ENCODE data around the gene MTHFD1.

MTHFD1 gene

GRCh38 chr14:64454671-64455070 lies 66.5 kb downstream of the MTHFD1 start:
- no peak for DNase-seq

- DNase-seq: no peak
These were observed 71.4 kb downstream of the MTHFD1 start for GRCh38 chr14:64459405-64460136.

DNA sequence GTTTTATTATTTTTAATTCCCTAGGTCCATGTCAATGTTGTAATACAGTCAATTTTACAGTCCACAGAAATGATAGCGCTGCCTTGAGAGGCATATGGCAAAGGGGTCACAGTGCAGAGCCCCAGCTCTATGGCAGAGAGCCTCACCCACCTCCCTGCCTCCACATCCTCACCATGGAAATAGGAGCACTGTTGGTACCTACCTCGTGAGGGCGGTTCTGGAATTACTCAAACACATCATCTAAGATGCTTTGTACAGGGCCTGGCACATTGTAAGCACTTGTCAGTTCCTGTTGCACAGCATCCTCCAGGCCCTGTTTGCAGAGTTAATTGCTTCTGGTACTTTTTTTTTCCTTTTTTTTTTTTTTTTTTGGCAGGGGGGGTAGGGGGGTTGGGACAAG lies 73.1 kb downstream of the MTHFD1 start:
- DNase-seq: no peak

- DNase-seq: no peak
These were observed 75.0 kb downstream of the MTHFD1 start for GRCh38 chr14:64463195-64463594.

GRCh38 chr14:64463873-64464272 lies 75.7 kb downstream of the MTHFD1 start:
- no peak for DNase-seq

DNA sequence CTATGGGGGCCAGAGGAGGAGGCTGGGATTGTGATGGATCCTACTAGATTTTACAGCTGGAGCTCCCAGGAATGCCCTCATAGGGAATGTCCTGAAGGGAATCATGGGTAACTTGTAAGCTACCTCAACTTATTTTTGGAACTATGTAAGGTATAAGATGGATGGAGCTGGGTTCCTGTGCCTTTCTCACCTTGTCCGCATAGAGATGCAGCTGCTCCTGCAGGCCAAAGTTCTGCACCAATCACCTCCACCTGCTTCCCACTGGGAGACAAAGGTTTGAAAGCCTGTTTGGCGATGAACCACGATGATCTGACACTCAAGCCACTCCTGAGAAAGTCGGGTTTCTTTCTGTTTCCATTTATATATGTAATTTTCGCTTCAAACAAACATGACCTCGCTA lies 76.5 kb downstream of the MTHFD1 start:
- DNase-seq: peak; percentile 51

- DNase-seq: peak; percentile 72
These were observed 77.2 kb downstream of the MTHFD1 start, which contains the start of gene AKAP5 for GRCh38 chr14:64465191-64465822. TSS of gene AKAP5 (plus strand) at chr14:64465499. CDS start at chr14:64468395, 2,896 bp downstream.

- no peak for DNase-seq
These were observed 77.8 kb downstream of the MTHFD1 start for GRCh38 chr14:64465831-64466554.

- no peak for DNase-seq
These were observed 78.9 kb downstream of the MTHFD1 start for GRCh38 chr14:64467101-64467500.

GRCh38 chr14:64467566-64467965 lies 79.4 kb downstream of the MTHFD1 start:
- DNase-seq: no peak

GRCh38 chr14:64468451-64468850 lies 80.3 kb downstream of the MTHFD1 start:
- DNase-seq: no peak

DNA sequence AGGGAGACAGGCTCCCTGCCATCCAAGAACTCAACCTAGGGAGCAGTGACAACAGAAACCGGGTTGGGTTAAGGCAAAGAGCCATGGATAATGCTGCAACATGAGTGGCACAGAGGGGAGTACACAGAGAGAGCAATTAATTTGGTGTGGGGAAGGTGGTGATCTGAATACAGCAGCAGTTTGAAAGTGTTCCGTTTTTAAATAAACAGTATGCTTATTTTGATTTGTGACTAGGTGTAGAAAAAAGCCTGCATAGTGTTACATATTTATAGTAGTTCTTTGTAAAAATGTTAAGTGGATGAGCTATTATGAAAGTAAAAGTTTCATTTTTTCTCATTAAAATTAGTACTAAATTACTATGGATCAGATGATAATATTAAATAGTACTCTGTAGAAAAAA lies 85.9 kb downstream of the MTHFD1 start:
- DNase-seq: no peak

DNA sequence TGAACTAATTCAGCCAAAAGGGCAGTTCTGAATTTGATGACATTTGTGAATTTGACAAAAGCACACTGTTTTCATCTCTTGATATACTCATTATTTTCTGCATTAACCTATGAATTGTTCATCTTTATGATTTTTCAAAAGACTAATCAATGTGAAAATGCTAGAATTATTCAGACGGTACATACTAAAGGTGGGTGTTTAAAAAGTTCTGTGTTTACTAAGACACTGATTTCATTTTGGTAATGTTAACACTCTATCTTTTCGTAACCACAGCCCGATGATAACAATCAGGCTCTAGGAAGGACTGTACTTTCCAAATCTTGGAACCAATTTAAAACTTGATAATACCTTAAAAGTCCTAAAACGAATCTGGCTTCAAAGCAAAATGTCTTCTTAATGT lies 86.5 kb downstream of the MTHFD1 start:
- no peak for DNase-seq

GRCh38 chr14:64475585-64476273 lies 87.6 kb downstream of the MTHFD1 start:
- no peak for DNase-seq

DNA sequence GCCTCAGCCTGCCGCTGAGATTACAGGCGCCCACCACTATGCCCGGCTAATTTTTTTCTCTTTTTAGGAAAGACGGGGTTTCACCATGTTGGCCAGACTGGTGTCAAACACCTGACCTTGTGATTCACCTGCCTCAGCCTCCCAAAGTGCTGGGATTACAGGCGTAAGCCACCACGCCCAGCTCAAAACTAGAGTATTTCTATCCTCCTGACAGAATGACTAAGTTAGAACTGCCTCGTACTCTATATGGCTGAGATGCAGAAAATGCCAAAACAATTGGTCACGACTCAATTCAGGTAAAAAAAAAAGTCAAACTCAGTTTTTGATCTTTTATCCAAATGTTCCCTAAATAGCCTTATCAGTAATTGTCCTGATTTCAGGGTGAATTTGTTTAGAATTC lies 88.3 kb downstream of the MTHFD1 start:
- DNase-seq: no peak

- DNase-seq: no peak
These were observed 90.6 kb downstream of the MTHFD1 start for GRCh38 chr14:64478634-64479250.

GRCh38 chr14:64488590-64489099 lies 100.5 kb downstream of the MTHFD1 start:
- no peak for DNase-seq

GRCh38 chr14:64491637-64492036 lies 103.5 kb downstream of the MTHFD1 start:
- no peak for DNase-seq

DNA sequence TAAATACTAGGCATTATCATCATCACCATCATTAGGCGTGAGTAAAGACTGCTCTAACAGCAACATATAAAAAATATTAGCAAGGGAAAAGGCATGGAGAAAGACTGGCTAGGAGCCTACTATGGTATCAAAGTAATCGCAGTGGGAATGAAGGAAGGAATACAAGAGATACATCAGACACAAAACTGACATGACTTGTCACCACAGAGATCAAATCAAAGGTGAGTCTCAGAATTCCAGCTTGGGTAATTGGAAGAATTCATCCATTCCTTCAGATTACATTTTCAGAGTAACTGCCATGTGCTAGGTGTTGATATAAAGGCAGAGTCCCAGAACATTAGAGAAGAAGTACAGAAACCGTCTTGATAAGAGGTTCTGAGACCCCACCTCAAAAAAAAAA lies 105.3 kb downstream of the MTHFD1 start:
- DNase-seq: no peak

GRCh38 chr14:64495252-64495651 lies 107.1 kb downstream of the MTHFD1 start:
- DNase-seq: no peak

- DNase-seq: no peak
These were observed 108.6 kb downstream of the MTHFD1 start for GRCh38 chr14:64496764-64497163.

GRCh38 chr14:64500088-64500487 lies 111.9 kb downstream of the MTHFD1 start:
- DNase-seq: no peak
